NOMO-1 treated with dmso at 0.1 percent for 144 hours (cell line): Measurements from ENCODE around the gene NKD1.
A peak's percentile ranks its signal among the peaks of the same experiment; 100 is the strongest.

Experiments
- DNase-seq: peaks from one replicate; lab custom pipeline; 2025; ENCODE audit not compliant: unreplicated experiment; lab: John Stamatoyannopoulos, UW

Gene NKD1

GRCh38 chr16:50666658-50667496 lies 118.7 kb downstream of the NKD1 start:
- DNase-seq: peak; percentile 20

DNA sequence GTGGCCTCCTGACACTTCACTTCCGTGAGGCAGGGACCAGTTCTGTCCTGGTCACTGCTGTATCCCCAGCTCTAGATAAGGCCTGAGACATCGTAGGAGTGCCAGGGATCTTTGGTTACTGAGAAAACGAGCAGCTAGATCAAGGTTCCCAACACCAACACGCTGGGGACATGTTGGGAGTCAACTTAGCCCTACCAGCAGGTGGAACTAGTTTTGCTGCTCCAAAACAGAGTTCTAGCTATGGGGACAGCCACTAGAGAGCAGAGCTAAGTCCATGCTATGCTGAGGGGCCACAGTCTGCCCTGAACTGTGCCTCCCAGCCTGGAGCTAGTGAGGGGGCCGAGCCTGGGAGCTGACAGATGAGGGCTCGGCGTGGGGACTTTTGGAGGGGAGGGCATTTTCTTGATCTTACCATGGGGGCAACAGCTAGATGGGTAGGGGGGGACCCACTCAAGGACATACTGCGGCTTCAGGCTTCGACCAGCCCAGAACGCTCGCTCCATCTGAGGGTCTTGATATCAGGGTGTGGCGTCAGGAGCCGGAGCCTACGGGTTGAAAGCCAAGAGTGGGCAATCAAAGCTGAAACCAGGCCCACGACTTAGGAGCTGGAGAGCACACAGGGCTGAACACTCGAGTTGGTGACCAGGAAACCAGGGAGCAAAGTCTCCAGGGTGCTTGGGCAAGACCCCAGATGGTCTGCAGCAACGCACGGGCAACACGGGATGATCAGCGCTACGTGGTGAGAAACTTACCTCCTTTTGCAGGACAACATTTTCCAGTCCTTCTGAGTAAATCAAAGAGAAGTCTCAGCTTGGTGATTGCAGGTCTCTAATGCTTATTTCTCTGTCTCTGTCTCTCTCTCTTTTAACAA lies 119.5 kb downstream of the NKD1 start:
- no peak for DNase-seq

GRCh38 chr16:50668368-50669008 lies 120.3 kb downstream of the NKD1 start:
- no peak for DNase-seq

- DNase-seq: no peak
Observed at GRCh38 chr16:50669741-50670140, 121.5 kb downstream of the NKD1 start.

DNA sequence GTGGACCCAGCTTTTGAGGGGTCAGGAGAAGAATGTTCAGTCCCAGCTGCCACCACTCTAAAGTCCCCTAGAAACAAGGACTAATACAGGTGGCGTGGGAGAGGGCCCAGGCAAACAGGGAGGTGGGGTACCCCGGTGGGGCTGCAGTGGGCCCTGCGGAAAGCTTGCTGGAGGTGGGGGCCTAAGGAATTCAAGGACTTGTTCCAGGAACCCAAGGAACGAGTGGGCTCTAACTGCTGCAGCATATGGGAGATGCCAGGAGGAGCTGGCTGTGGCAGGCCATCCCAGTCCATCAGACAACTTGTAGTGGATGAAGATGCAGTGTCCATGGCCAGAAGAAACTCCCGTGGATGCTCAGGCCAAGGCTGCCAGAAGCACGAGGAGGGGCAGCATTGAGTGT lies 122.3 kb downstream of the NKD1 start:
- no peak for DNase-seq

DNA sequence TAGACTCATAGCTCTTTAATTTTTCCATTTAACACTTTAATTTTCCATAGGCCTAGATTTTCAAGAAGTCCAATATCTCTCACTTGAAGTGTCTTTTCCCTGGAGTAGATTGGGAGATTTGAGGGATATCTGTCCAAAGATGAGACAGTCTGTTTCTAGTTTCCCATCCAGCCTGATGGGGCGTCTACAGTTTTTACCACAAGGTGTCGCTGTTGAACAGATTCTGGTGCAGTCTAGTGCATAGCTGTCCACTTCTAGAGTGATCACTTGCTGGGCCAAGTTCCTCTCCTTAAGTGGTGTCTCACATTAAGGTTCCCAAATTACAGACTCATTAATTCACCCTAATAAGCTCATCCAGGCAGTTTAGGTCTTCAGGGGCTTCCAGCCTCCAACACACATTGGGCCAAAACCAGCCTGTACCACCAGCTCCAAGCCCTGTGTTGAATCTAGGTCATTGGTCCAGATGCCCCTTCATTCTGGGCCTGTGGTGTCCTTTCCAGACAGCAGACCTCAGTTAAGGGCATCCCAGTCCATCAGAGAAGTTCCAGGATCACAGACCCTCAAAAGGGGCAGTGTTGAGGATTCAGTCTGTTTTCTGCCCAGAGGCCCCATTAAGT lies 123.6 kb downstream of the NKD1 start:
- peak; percentile 31 for DNase-seq

DNA sequence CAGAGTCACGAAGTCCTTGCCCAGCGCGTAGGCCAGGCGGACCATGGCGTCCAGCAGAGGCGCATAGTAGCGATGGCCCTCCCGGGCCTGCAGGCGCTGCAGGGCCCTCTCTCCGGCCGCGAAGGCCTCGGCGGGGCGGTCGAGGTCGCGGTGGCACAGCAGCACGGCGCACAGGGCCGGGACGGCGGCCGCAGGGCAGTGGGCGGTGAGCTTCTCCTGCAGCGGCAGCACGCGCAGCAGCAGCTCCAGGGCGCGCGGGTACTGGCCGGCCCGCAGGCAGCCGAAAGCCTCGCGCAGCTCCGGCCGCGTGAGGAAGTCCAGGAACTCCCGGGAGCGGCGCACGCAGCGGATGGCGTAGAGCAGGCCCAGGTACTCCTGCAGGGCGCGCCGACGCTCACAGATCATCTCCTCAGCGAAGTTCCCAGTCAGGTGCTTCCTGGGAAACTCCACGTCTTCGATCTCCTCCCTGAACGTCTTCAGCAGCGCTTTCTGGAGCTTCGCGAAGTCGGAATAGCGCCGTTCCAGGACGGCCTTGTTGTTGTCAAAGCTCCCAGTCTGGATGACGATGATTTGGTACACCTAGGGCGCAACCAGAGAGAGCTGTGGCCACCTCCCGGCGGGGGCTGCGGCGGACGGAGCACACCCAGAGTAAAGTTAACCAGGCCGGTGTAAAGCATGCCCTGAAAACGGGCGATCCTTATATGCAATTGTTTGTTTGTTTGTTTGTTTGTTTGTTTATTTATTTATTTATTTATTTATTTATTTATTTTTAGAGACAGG lies 125.5 kb downstream of the NKD1 start:
- no peak for DNase-seq

DNA sequence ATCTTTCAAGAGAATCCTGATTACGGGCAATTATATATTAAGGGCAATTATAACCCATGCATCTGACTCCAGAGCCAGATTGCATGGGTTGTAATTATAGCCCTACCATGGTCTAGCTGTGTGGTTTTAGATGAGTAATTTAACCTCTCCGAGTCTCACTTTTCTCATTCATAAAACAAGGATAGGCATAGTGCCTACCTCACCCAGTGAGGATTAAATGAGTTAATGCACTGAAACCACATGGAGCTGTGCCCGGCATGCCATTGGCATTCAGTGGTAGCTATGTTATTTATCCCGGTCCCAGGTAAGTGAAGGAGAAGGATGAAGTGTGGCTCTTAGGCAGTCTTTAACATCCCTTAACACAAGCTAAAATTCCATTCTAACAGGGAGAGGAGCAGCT lies 126.6 kb downstream of the NKD1 start:
- DNase-seq: no peak

DNA sequence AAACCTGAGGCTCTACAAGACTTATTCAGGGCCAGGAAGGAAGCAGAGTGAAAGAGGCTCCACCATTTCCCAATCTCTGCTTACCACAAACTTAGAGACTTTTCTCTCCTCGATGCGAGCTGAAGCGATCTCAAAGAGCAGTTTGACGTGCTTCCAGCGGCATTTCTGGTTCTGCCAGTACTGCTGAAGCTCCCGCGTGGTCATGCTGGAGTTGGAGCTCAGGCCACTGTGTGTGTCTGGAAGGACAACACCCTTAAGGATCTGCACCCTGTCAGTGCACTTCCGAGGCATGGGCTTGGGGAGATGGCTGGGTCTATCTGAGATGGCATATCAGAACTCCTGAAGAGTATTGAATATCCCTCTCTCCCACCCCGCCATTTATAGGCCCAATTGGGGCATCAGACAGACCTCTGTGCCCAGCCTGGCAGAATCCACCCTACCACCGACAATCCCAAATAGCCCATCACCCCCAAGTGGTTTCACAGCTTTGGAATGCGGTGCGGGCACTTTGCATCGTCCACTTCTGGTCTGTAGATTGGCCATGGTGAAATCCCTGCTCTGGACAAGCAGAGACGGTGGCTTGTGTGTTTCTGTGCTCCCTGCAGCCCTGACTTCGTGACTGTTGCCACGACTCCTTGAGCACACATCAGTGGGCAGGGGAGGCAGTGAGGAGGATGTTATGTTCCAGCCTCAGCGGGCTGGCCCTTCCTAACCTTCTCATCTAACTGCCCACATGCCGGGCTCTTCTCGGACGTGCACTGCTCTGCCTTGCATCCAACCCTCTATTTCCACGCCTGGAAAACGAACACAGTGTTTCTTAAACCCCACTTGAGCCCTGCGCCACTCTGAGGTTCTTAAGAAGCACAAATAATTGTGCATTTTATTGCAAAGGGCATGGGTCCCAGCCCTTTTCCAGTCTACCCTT lies 127.8 kb downstream of the NKD1 start:
- DNase-seq: no peak

DNA sequence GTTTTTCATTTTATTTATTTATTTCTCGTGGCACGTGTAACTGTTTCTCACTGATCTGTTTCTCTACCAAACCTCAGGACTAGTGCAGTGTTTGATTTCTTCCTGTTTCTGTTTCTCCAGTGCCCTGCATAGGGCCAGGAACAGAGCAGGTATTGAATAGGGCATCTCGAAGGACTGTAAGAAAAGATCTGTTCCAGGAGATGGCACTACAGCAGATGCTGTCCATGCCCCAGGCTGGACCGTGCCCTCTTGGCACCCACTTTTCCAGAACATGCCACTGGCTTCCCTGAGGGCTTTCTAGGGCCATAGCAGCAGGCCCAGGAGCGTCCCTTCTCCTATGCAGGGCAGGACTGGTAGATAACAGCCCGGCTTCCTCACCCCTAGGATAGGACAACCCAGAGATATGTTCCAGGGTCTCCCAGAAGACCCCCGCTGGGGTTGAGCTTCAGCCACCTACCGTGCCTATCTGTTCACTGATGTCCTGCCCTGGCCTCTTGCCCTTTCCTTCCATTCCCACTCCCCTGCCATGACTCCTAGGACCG lies 128.6 kb downstream of the NKD1 start:
- no peak for DNase-seq

- DNase-seq: no peak
Observed at GRCh38 chr16:50677351-50677750, 129.2 kb downstream of the NKD1 start.

DNA sequence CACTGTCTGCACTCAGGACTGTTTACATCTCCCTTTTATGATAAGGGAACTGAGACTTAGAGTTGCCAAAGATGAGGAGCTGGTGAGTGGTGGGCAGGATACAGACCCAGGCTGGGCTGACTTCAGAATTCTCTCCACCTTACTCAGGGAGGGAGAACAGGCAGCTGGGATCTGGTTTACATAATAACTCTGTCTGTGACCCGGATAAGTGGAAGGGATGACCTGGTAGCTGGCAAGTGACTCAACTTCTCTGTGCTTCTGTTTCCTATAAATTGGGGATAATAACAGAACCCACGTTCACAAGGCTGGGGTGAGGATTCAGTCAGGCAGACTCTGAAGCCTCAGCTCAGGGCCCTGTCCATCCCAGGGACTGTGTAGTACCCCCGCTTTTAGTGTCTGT lies 130.3 kb downstream of the NKD1 start:
- DNase-seq: no peak

- DNase-seq: no peak
Observed at GRCh38 chr16:50679266-50679665, 131.1 kb downstream of the NKD1 start.

DNA sequence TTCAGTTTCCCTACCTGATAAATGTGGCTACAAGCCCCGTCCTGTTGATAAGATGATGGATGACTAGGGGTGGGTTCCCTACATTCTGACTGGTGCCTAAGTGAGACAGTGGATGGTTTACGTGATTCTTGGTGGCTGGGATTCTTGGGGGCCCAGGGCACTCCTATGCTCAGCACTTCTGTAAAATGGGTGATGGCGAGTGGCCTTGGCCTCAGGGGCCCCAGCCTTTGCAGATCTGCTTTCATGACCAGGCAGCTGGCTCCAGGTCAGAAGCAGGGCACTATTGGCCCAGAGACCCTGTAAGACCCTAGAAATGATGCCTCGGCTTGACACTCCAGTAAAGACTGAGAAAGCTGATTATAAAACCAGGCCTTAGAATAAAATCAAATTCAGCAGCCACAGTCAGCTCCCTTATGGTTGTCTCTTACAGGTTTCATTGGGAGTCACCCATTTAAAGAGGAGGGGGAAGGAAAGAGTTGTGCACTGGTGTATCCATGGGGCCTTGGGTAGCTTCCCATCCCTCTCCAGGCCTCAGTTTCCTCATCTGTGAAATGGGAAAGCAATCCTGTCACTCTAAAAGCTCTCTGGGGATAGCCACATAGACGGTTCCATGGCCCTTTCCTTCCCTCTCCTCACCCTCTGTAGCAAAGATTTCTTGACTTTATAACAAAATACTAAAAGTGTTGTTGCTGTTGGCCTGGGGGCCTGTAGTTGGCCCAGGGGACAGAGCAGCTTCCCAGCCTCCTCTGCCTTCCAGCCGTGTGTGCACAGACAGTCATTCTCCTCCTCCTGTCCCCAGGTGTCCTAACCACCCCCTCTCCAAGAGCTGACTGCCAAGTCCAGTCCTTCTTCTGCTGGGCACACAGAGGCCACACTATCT lies 131.7 kb downstream of the NKD1 start:
- no peak for DNase-seq

- DNase-seq: no peak
Observed at GRCh38 chr16:50680556-50680893, 132.3 kb downstream of the NKD1 start.

DNA sequence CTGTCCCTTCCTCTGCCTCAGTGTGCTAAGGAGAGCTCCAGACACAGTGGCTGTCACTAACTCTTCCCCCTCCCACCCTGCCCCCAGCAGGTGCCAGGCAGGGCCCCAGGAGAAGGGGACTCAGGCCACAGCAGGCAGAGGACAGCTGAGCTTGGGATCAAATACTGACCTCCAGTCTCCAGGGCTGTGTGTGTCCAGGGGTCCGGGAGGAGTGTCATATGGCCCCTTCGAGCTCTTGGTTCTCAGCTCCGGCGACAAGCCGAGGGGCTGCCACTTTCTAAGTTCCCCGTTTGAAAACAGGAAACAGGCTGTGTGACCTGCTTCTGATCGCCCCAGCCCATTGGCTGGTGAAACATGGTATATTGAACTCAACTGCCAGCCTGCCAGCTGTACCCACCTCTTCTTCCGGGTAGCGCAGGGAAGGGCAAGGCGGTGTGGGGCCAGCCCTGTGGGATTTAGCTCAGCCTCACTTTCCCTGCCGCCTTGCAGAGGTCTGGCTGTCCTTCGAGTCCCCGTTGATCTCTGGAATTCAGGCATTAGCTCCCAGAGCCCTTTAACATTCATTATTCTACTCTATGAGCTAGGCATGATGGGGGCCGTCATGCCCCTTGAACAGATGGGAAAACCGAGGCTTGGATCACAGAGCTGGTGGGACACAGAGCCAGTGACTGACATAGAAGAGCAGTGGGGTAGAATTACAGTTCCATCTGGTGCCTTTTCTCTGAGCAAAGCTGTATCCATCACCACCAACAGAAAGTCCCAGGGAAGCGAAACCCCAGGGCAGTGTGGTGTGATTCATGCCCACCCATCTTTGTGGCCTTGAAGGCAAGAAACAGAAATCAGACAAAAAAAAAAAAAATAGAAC lies 133.1 kb downstream of the NKD1 start, which contains the start of gene SNX20:
Gene SNX20, minus strand, starts transcription at position 292 of the 865 bp plus-strand sequence. CDS start 3,786 bp downstream, outside the sequence.
- DNase-seq: peak; percentile 66

GRCh38 chr16:50683689-50684374 lies 135.6 kb downstream of the NKD1 start:
- DNase-seq: peak; percentile 66
